Activated gamma-delta T cell (primary cell): Measurements from ENCODE around the gene YIF1A.
"Not testable (repeated sequence)": the region's sequence is repeated elsewhere in the genome, so short reads cannot be mapped to it uniquely, and the experiment has no call there.

Source experiments
- DNase-seq: peaks from one replicate; lab custom pipeline; 2025; lab: John Stamatoyannopoulos, UW

Gene YIF1A

DNA sequence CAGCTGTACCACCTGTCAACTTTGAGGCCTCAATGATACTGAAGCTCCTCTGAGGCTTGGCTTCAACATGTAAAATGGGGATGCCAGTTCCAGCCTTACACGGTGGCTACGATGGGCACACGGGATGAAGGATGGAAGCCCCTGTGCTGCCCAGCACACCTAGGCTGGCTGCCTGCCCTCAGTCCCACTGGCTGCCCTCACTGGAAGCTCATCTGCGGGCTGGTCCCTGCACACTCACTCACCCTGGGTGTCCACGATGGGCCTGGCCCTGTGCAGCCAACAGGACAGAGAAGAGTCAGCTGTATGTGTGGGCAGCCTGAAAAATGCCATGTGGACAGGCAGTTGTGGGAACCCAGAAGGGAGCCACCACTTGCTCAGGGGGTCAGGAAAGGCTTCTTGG, 2.2 kb downstream of the YIF1A start:
- DNase-seq = no peak

DNA sequence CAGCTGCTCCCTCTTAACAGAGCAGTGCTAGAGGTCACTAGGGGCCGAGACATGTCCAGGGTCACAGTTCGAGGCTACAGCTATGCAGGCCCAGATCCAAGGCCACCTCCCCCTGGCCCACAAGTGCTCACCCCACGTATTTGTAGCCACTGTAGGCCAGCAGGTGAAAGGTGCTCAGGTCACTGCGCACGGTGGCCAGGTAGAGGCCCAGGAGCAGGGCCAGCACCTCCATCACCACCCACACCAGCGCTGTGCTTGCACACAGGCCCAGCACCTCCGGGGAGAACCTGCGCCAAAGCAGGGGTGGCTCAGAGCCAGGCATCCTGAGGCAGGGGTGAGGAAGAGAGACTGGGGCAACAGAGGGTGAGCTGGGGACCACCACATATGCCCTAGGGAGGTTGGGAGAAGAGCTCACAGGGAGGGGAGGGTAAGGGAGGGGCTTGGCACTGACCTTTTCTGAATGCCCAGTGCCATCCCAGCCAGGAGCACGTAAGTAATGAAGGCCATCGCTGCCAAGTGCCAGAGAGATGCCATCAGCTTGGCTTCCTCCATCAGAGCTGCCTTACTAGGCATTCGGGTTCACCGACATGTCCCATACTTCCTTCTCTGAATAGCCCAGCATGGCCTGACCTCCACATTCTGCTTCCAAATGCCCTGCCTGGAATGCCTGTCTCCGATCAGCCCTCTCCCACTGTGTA, 3.5 kb downstream of the YIF1A start:
- no peak for DNase-seq

DNA sequence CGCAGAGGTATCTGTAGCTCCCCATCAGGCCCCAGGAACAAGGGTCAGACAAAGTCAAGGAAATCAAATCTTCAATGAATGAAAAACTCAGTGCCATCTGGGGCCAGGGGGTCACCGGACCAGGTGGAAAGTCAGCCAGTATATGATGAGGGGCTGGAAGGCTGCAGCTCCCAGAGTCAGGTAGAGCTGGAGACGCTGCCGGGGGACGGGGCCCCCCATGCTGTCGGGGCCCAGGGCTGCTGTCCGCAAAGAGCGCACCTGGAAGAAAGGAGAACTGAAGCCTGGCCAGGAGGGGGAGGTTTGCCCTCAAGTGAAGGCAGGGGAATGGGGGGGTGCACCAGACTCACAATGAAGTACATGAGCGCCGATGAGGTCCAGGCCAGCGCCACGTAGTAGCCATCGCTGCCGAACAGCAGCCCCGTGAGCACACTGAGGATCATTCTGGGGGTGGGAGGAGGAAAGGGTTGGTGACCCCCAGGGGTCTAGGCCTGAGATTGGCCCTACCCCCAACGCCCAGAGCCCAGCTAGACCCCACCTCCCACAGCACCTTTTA, 4.3 kb downstream of the YIF1A start:
- DNase-seq = no peak

DNA sequence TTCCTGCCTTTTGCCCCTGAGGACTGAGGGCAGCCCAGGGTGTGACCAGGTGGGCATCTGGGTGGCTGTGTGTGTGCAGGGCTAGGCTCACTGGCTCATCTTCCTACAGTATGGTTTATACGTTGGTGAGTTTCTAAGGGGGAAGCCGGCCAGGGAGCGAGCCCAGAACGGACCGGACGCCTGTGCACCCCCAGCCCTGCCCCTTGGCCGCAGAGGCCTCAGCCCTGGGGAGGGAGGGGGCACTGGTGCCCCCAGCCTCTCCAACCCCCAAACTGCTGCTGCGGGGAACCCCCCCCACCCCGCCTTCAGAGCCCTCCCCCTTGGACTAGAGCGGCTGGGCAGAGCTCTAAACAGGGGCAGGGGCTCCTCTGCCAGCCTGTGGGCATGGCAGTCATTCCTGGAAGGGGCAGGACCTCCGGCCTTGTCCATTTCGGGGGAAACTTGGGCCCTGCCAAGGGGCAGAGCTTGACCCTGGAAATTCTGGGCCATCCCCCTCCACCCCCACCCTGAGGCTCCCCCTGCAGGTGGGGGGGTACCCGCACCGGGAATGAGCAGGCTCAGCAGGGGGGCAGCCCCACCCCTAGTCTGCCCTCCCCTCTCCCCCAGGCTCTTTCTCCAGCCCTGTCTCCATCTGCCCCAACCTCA, 5.4 kb downstream of the YIF1A start:
- no peak for DNase-seq

DNA sequence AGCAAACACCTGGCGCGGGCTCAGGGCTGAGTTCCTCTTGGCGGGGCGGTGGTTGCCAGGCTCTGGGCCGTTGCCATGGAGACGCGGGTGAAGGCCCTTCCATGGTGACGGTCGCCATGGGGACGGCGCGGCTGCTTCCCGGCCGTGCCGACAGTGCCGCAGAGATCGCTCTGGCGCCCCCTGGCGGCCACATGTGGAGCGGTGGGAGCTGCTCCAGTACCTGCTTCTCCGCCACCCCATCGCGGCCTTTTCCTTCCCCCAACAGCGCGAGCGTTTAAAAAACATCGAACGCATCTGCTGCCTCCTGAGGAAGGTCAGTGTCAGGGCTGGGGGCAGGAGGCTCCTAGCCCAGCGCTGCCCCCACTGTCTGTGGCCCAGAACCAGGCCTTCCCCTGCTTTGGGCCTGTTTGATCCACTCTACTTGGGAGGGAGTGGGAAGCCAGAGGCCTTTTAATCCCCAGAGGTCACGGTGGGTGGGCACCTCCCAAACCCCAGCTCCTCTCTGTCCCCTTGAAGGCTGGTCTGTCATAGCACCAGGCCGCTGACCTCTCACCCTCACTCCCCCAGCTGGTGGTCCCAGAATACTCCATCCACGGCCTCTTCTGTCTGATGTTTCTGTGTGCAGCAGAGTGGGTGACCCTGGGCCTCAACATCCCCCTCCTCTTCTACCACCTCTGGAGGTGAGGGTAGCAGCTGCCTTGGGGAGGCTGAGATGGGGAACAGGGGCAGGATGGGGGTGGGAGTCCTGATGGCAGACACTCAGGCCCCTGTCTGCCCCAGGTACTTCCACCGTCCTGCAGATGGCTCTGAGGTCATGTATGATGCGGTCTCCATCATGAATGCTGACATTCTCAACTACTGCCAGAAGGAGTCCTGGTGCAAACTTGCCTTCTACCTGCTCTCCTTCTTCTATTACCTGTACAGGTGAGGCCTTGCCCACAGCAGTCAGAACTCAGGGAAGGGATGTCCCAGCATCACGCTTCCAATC, 6.2 kb downstream of the YIF1A start:
- peak; percentile 99 for DNase-seq

DNA sequence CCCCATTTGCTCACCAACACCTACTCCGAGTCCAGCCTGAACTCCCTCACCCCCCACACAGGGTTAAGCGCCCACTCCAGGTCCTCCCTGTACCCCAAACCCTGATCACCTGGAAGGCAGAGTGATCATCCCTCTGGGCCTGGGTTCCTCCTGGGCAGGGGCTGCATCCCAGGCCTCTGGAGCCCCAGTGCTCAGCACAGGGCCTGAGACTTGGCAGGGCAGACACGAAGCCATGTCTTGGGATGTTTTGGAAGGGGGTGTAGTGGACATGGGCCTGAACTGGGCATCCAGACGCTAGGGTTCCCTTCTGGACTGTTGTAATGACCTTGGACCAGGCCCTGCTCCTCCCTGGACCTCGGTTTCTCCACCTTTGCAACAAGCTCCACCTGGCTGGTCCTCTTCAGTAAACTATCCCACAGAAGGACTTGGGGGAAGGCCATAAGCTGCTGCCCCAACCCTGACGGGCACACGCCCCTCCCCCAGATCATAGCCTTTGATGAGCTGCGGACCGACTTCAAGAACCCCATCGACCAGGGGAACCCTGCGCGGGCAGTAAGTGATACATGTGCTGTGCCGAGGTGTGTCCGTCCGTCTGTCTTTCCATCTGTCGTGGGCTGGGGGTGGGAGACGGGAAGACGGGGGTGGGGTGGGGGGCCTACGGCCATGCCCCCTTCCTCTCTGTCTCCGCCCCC, 7.0 kb downstream of the YIF1A start:
- no peak for DNase-seq

DNA sequence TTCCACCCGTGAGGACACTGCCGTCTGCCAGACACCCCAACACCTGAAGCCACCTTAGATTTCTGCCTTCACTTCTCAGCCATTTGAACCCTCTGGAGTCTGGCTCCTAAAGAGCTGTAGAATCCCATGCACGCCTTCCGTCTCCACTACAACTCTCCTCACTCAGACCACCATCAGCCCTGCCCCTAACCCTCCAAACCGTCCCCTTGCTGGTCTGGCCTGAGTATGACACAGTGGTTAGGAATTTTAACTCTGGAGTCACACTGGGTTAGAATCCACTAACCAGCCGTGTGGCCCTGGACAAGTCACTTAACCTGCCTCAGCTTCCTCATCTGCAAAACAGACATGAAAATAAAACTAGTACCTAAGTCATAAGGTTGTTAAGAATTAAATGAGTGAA, 7.9 kb downstream of the YIF1A start:
- DNase-seq = no peak

DNA sequence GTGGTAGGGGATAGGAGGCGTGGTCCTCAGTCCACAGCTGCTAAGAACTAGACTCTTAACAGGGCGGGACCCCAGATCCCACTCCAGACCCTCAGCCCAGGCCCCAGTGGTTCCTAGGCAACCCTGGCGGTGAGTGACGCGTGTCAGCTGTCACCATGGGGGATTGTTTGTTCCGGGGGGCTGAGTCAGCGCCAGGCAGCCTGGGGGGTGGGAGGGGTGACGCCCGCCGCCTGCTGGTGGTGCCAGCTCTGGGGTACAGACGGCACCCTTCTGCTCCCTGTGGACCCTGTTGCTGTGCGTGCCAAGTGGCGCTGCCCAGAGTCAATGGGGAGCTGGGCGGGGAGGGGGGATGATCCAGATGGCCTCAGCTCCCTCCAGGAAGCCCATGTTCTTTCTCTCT, 8.5 kb downstream of the YIF1A start:
- DNase-seq = no peak

DNA sequence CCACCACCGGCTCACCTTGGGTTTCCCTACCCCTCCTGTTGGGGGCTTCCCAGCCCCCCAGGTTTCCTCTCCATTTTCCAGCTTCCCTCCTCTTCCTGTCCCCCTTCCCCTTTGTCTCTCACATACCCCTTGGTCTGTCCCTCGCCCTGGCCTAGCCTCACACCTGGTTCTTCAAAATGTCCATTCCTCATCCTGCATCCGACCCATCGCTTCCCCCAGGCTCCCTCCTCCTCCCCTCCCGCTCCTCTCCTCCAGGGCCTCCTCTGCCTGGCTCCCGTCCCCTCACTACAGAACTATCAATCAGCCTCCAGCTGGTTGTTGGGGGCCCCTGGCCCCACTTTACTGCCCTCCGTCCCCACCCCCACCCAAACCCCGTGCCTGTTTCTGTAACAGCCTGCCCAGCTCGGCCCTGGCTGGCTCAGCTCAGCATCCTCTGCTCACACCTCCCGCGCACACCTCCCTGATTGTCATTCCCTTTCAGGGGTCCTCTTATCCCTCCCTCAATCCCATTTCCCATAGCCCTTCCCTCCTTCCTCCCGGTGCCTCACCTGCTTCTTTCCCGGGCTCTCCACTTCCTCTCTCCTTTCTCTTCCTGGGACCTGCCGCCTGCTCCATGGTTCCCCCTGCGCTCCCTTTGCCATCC, 9.7 kb downstream of the YIF1A start:
- no peak for DNase-seq

DNA sequence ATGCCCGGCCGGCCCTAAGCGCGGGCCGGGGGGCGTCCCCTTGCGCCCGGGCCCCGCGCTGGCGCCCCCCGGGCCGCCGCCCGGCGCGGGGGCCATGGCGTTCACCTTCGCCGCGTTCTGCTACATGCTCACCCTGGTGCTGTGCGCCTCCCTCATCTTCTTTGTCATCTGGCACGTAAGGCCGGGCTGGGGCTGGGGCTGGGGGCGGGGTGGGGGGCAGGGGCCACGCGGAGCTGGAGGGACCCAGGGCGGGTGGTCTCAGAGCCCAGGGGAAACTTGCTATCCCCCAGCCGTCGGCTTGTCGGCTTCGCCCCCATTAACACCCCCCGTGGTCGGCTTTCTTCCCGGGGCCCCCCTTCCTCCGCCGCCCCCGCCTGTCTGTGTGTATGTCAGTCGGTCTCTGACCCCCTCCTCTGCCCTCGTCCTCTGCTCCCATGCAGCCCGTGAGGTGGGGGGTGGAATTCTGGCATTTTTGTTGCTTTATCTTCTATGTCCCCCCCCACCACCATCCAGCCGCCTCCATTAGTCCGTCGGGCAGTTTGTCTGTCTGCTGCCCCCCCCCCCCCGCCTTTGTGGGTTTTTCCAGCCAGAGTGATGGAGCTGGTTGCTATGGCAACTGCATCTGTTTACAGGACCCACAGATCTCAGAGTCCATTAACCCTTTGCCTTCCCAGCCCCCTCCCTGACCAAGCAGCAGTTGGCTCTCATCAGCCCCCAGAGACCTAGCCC, 10.4 kb downstream of the YIF1A start:
- DNase-seq = no peak

DNA sequence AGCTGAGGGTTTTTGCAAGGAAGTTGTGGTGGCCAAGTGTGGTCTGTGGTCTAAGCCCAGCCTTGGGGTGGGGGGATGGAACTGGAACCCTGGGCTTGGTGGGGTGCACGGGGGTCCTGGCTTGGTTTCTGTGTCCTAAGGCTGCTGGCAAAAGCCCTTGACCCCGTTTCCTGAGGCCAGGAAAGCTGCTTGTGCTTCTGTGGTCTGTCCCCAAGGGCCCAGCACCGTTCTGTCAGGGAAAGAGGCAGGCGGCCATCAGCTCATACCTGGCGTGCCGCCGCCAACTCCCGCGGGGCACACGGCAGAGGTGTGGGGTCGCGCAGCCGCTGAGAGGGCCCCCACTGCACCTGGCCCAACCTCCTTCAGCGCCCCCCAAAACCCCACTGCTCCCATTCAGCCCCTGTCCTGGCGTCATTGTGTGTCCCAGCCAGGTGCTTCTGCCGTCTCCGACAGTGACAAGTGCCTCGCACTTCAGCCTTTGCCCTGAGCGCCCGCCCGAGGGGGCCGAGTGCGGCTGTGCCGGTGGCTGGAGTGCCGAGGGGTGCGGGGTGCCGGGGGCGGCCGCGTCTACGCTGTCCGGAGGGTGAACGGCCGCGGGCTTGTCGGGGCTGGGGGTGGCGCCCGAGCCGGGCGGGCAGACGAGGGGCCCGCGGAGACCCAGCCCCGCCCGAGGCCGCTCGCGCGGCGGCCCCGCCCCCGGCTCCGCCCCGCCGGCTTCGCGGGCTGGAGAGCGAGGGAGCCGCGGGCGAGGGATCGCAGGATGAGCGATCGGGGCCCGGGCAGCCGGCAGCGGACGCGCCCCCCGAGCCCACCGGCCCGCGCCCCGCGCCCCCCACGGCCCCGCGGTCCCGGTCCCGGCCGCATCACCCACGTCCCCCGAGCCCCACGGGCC, 11.2 kb downstream of the YIF1A start, which contains the start of gene CNIH2:
Gene CNIH2, plus strand, starts transcription at position 705 of the 892 bp plus-strand sequence. CDS start 282 bp downstream, outside the sequence.
- peak; percentile 37 for DNase-seq

DNA sequence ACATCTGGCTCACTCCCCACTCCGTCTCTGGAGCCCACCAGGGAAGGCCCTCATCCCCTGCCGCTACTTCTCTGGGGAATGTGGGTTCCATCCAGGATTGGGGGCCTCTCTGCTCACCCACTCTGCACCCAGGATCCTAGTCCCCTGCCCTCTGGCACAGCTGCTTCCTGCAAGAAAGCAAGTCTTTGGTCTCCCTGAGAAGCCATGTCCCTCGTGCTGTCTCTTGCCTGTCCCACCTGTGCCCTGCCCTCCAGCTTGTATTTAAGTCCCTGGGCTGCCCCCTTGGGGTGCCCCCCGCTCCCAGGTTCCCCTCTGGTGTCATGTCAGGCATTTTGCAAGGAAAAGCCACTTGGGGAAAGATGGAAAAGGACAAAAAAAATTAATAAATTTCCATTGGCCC, 11.9 kb downstream of the YIF1A start:
- not testable (repeated sequence) for DNase-seq

DNA sequence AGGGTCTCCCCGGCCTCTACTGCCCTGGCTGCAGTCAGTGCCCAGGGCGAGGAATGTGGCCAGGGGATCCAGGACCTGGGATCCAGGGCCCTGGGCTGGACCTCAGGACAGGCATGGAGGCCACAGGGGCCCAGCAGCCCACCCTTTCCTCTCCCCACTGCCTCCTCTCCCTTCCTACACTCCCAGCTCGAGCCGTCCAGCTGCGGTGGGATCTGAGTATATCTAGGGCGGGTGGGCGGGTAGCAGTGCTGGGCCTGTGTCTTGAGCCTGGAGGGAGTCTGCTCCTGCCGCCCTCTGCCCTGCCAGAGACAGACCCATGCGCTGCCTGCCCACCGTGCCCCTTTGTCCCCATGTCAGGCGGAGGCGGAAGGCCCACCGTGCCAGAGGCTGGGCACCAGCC, 12.3 kb downstream of the YIF1A start:
- DNase-seq = not testable (repeated sequence)

DNA sequence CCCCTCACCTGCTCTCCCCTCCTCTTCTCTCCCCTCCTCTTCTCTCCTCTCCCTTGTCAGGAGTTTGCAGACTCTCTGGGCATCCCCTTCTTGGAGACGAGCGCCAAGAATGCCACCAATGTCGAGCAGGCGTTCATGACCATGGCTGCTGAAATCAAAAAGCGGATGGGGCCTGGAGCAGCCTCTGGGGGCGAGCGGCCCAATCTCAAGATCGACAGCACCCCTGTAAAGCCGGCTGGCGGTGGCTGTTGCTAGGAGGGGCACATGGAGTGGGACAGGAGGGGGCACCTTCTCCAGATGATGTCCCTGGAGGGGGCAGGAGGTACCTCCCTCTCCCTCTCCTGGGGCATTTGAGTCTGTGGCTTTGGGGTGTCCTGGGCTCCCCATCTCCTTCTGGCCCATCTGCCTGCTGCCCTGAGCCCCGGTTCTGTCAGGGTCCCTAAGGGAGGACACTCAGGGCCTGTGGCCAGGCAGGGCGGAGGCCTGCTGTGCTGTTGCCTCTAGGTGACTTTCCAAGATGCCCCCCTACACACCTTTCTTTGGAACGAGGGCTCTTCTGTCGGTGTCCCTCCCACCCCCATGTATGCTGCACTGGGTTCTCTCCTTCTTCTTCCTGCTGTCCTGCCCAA, 12.8 kb downstream of the YIF1A start:
- no peak for DNase-seq

DNA sequence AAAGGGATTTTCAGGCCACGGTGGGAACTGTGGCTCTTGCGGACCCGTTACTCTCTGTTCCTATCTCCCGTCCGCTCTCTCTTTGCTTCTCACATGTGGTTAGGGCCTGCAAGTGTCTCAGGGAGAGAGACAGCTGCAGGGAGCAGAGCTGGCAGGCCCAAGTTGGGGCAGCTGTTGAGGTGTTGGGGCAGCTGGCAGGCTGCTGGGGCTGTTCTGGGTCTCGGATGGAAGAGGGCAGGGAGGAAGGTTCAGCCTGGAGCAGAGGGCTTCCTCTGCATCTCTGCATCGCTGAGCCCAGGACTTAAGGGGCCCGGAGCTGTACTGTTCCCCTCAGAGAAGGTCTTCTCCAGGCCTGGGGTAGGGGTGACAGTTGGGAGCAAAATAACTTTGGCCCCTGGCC, 13.5 kb downstream of the YIF1A start:
- no peak for DNase-seq

DNA sequence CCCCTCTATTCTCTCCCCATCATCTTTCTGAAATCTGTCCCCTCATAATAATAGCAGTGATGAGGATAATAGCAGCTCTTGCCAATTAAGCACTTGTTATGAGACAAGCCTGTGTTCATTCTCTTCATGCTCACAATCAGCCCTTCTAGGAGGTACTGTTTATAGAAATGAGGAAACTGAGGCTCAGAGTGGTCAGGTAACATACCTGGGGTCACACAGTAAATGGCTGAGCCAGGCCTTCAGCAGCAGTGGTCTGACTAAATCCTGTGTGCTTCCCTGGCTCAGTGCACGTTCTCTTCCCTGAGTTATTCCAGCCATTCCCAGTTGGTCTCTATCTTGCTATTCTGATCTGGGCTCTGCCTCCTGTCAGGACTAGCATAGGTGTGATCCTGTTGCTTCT, 14.7 kb downstream of the YIF1A start:
- DNase-seq = no peak

DNA sequence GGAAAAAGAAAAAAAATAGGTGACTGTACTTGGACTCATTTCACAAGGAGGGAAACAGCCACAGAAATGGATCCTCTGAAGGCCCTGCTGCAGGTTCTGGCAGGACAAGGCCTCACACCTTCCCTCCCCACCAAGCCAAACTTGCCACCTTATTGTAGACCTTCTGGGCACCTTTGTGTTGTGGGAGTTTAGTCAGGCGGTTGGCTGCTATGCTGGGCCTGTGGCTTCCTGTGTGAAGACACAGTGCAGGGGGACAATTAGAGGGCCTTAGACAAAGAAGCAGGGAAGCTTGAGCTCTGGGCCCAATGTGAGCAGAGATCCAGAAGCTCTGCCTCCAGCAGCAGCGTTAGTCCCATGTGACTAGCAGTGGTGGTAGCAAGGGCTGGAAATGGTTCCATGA, 16.3 kb downstream of the YIF1A start:
- no peak for DNase-seq

DNA sequence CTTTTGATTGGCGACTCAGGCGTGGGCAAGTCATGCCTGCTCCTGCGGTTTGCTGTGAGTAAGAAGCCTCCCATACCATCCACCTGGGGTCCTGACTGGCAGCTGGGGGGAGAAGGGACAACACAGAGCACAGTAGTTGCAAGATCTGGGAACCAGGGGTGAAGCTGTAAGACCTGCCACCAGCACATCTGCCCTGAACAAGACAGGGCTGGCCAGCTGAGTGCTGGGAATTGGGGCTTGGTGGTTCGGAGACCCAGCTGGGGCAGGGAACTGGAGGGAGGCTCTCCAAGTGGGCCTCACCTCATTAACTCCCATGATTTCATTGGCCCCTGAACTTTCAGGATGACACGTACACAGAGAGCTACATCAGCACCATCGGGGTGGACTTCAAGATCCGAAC, 17.1 kb downstream of the YIF1A start:
- no peak for DNase-seq
